GM18526 (cell line): ENCODE data around the gene MYO7A.

Experiments used
- POLR2A ChIP-seq: IDR thresholded peaks from 3 replicates; pipeline ENCODE4 v1.6.1; 2011; ENCODE audit not compliant: insufficient read length; ENCODE audit errors: extremely low read depth

Gene MYO7A

GRCh38 chr11:77129069-77129841, 1.2 kb downstream of the MYO7A start:
- TF ChIP-seq POLR2A: no peak

GRCh38 chr11:77129842-77130756, 2.1 kb downstream of the MYO7A start:
- TF ChIP-seq POLR2A: no peak

GRCh38 chr11:77130763-77131513, 2.9 kb downstream of the MYO7A start:
- TF ChIP-seq POLR2A: no peak

- no peak for TF ChIP-seq POLR2A
Observed at GRCh38 chr11:77131560-77131959, 3.5 kb downstream of the MYO7A start.

- no peak for TF ChIP-seq POLR2A
Observed at GRCh38 chr11:77135069-77135468, 7.0 kb downstream of the MYO7A start.

- no peak for TF ChIP-seq POLR2A
Observed at GRCh38 chr11:77136074-77136473, 8.0 kb downstream of the MYO7A start.

- TF ChIP-seq POLR2A: no peak
Observed at GRCh38 chr11:77136784-77137420, 8.9 kb downstream of the MYO7A start.

GRCh38 chr11:77137421-77137820, 9.4 kb downstream of the MYO7A start:
- no peak for TF ChIP-seq POLR2A

- no peak for TF ChIP-seq POLR2A
Observed at GRCh38 chr11:77138106-77138649, 10.1 kb downstream of the MYO7A start.

GRCh38 chr11:77139201-77139600, 11.2 kb downstream of the MYO7A start:
- no peak for TF ChIP-seq POLR2A

GRCh38 chr11:77140231-77140851, 12.3 kb downstream of the MYO7A start:
- no peak for TF ChIP-seq POLR2A

- TF ChIP-seq POLR2A: no peak
Observed at GRCh38 chr11:77141034-77141433, 13.0 kb downstream of the MYO7A start.

- no peak for TF ChIP-seq POLR2A
Observed at GRCh38 chr11:77141475-77141874, 13.4 kb downstream of the MYO7A start.
